HG02571 (cell line): ENCODE measurements around the gene TSPO.

ENCODE experiments used
- ATAC-seq: cut with Tn5 transposase; IDR thresholded peaks from one replicate; pipeline ENCODE4 v1.9.1; 2021; ENCODE audit warnings: mild to moderate bottlenecking, moderate library complexity; ENCODE audit not compliant: unreplicated experiment

The TSPO gene

DNA sequence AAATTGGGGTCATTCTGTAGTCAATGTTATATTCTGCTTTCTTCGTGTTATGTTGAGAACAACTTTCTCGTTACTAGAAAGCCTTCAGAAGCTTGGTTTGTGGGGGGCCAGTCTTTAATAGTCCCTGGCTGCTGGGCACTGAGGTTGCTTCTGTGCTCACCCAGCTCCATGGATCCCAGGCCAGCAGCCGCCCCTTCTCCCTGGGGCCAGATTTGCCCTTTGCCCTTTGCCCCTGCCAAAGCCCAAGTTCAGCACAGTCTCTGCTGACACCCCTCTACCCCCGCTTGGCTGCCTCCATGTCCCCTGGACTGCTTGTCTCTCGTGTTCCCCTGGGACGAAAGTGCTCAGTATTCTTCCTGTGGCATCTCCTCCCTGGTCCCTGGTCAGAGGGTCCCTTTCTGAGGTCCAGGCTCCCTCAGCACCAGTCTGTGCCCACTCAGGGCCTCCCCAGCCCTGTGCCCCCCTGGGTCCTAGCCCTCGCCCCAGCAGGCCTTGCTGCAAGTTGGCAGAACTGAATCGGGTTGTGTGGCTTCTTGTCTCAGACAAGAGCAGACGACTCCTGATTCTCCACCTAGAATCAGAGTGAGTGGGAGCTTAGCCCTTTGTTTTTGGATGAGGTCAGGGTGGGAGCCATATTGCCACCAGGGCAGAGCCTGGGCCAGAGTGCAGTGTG, 6.7 kb downstream of the TSPO start:
- no peak for ATAC-seq

DNA sequence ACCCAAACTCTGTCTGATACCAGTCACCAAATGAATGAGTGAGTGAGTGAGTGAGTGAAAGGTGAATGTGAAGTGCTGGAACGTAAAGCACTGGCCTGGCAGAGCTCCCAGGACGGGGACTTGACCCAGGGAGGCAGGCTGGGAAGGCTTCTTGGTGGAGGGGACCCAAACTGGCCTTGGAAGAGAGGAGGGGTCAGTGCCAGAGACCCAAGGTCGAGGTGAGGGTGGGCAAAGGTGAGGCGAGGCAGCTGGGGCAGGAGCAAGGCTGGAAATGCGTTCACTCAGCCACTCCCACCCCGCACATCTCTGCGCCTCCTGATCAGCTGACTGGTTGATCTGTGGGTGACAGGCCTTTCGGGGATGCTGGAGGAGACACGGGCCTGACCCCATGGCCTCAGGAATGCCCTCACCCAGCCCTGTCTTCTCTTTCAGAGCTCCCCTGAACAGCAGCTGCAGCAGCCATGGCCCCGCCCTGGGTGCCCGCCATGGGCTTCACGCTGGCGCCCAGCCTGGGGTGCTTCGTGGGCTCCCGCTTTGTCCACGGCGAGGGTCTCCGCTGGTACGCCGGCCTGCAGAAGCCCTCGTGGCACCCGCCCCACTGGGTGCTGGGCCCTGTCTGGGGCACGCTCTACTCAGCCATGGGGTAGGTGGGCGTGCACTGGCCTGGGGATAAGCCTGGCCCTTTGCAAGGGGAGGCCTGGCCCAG, 7.6 kb downstream of the TSPO start:
- ATAC-seq: no peak

DNA sequence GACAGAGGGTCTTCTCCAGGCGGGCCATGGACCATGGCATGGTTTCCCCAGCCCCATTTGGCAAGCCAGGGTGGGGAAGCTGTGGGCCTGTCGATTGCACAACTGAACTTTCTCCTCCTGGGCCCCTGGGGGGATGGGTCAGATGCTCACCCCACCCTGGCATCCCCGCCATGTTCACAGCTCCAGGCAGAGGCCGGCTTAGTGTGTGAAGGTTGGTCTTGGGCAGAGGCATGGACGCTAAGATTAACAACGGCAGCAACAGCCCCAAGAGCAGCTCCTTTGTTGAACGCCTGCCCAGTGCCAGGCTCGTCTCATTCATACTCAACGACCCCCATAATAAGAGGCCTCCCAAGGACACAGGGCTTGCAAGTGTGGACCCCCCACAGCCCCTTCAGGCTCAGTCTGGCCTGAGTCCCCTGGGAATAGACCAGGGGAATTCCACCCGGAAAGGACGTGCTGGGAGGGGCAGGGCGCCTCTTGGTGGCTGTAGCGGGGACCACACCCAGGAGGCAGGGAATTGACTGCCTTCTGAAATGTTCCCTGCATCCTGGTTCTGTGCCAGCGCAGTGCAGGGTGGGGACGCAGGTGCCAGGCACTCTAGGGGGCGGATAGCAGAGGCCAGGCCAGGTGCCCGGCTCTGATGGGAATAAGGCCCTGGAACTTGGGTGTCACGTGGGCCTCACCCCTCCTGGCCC, 8.3 kb downstream of the TSPO start:
- ATAC-seq: no peak

- no peak for ATAC-seq
Measured at GRCh38 chr22:43160497-43161126, 9.3 kb downstream of the TSPO start.

DNA sequence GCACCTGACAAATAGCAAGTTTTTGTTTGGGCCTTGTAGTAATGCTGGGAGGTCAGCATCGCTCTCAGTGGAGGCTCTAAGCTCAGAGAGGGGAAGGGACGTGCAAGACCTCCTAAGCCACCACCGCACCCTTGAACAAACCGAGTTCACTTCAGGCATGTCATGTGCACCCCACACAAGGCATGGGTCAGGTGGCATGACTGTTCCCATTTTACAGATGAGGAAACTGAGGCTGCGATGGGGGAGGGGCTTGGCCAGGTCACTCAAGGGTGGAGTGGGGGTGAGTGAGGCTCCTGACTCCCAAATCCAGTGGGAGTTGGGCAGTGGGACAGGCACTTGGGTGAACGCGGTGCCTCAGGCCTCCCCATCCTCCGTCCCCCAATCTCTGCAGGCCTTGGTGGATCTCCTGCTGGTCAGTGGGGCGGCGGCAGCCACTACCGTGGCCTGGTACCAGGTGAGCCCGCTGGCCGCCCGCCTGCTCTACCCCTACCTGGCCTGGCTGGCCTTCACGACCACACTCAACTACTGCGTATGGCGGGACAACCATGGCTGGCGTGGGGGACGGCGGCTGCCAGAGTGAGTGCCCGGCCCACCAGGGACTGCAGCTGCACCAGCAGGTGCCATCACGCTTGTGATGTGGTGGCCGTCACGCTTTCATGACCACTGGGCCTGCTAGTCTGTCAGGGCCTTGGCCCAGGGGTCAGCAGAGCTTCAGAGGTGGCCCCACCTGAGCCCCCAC, 11.2 kb downstream of the TSPO start:
- no peak for ATAC-seq

DNA sequence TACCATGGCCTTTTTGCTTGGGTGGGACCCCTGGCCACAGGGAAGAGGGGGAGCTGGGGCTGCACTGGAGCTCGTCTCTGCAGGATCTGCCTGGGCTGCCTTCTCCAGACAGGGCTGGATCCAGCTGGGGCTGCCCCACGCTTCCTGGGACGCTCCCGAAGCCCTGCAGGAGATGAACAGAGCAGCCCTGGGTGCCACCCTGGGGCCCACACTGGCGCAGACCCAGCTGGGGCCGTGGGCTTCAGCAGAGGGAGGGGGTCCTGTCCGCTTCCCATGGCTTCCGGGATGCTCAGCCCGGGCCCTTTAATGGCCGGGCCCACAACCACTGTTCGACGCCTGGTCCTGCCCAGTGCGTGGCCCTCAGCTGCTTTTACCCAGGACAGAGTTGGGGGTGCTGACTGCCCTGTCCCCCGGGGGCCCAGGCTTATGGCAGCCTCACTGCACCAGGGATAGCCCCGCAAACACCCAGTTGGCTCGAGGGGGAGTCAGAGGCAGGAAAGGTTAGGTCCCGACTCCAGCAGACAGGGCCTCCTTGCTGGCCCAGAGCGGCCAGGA, 12.0 kb downstream of the TSPO start:
- ATAC-seq: no peak

GRCh38 chr22:43164636-43165035, 13.3 kb downstream of the TSPO start:
- no peak for ATAC-seq

- no peak for ATAC-seq
Measured at GRCh38 chr22:43166132-43166930, 15.0 kb downstream of the TSPO start.

GRCh38 chr22:43167001-43167589, 15.7 kb downstream of the TSPO start:
- ATAC-seq: no peak

DNA sequence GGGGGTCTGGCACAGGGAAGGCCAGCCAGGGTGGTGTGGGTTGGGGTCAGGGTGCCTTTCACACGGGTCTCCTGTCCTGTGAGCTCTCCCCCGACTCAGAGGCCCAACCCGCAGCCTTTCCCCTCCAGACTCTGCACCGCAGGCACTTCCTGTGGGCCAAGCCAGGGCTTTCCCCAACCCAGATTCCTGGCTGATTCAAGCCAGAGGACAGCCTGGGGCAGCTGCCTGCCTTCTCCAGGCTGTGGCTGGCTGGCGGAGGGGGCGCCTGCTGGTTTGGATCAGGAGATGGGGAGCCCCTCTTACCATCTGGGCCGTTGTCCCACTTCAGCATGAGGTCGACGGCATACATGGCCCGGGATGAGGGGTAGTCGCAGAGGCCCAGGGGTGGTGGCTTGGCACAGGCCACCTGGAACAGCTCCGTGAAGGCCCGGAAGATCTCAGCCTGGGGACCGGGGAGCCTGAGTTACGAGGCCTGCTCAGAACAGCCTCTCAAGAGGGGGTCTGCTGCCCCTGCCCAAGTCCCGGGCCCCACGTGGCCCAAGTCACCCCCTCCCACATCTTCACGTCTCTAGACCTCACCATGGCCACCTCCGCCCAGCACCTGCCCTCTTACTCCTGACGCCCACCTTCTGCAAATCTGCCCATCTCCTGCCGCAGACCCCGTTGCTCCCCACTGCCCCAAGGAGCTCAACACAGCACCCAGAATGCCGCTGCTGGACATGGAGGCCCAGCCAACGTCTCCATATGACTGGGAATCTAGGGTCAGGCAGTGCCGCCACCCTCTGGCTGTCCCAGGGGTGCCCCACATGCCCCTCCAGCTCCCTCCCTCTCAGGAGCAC, 17.3 kb downstream of the TSPO start:
- ATAC-seq: no peak

GRCh38 chr22:43169310-43170130, 18.2 kb downstream of the TSPO start:
- ATAC-seq: no peak

- ATAC-seq: no peak
Measured at GRCh38 chr22:43170131-43170480, 18.7 kb downstream of the TSPO start.

DNA sequence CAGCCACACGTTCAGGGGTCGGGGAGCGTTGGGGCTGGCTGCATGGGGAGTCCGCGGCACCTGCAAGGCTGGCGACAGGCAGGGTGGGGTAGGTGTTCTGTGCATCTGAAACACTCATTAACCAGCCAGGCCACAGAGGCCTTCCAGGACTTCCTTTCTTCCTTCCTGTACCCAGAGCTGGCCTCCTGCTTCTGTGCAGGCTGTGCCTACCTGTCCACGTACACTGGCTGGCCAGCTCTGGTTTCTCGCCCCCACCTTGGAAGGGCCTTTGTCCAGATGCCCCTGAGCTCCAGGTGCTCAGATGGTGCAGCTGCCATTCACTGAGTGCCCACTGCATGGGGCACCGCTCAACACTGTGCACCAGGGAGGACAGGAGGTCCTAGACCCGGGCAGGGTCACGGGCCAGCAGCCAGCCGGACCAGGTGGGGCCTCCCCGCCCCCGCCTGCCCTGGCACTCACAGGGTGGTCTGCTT, 19.7 kb downstream of the TSPO start:
- ATAC-seq: no peak

GRCh38 chr22:43171607-43172006, 20.2 kb downstream of the TSPO start:
- no peak for ATAC-seq

DNA sequence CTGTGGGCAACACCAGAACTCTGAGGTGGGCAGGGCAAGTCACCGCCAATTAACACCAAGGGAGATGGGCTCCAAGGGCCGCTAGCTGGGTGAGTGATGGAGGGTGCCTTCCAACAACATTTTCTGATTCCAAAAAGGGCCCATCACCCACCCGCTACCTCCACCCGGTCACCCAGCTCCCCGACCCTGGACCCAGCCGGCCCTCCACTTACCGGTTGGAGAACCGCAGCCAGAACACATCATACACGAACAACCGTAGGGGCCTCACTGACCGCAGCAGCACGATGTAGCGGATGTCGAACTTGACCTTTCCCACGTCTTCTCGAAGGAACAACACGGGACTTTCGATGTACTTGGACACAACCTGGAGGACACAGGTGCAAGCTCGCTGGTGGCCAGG, 20.8 kb downstream of the TSPO start:
- no peak for ATAC-seq

- ATAC-seq: no peak
Measured at GRCh38 chr22:43173566-43173965, 22.2 kb downstream of the TSPO start.

- ATAC-seq: no peak
Measured at GRCh38 chr22:43173976-43174720, 22.8 kb downstream of the TSPO start.
